Astrocyte of the spinal cord (primary cell): ENCODE data around the gene SDF4.
"Not testable (repeated sequence)": the region's sequence is repeated elsewhere in the genome, so short reads cannot be mapped to it uniquely, and the experiment has no call there.

Experiments
- DNase-seq: peaks from one replicate; pipeline ENCODE4 v3.0.0; 2011; ENCODE audit warnings: low read depth, low spot score
- H3K4me3 ChIP-seq: 2 replicates; pipeline ENCODE4 v1.5.1; 2011; ENCODE audit warnings: low read depth, mild to moderate bottlenecking, low read length, moderate library complexity
- CTCF ChIP-seq: IDR thresholded peaks from 2 replicates; pipeline ENCODE4 v1.5.1; 2012; ENCODE audit warnings: low read depth, mild to moderate bottlenecking, low read length, inconsistent platforms
- in situ Hi-C: cut with HindIII; loops from 2 replicates; pipeline ENCODE4 v1.10.0; 2017; ENCODE audit warnings: low sequenced_read_pairs

The SDF4 gene

GRCh38 chr1:1198423-1199140, 33.2 kb downstream of the SDF4 start:
- no peak overlapping the region for H3K4me3 ChIP-seq
- DNase-seq, result no peak
- in situ Hi-C loops, result no loop called here
- no peak for TF ChIP-seq CTCF

- no peak for DNase-seq
- in situ Hi-C loops, result no loop called here
- no peak for TF ChIP-seq CTCF
- no peak overlapping the region for H3K4me3 ChIP-seq
Measured at GRCh38 chr1:1197551-1198422, 34.0 kb downstream of the SDF4 start.

GRCh38 chr1:1197188-1197500, 34.7 kb downstream of the SDF4 start:
- no peak for TF ChIP-seq CTCF

GRCh38 chr1:1196431-1197187, 35.2 kb downstream of the SDF4 start:
- no peak for DNase-seq
- H3K4me3 ChIP-seq, result no peak overlapping the region
- no peak for TF ChIP-seq CTCF
- in situ Hi-C loops, result no loop called here

More at GRCh38 chr1:1197188-1197500, 34.7 kb downstream of the SDF4 start:
- no peak overlapping the region for H3K4me3 ChIP-seq
- no peak for DNase-seq
- in situ Hi-C loops, result no loop called here

- DNase-seq, H3K4me3 ChIP-seq, in situ Hi-C loops: not testable (repeated sequence)
Measured at GRCh38 chr1:1195726-1196125, 36.1 kb downstream of the SDF4 start.

- no peak for TF ChIP-seq CTCF
- H3K4me3 ChIP-seq, result no peak overlapping the region
- in situ Hi-C loops, result no loop called here
- no peak for DNase-seq
Measured at GRCh38 chr1:1194723-1195122, 37.1 kb downstream of the SDF4 start.

GRCh38 chr1:1191734-1192133, 40.1 kb downstream of the SDF4 start:
- no peak for TF ChIP-seq CTCF
- no peak overlapping the region for H3K4me3 ChIP-seq
- DNase-seq, result no peak
- in situ Hi-C loops, result no loop called here
